Ishikawa (cell line): ENCODE data around the gene ATF7.

Experiments used
- NFIC ChIP-seq: IDR thresholded peaks from 2 replicates; pipeline ENCODE4 v1.6.1; 2012
- REST ChIP-seq: IDR thresholded peaks from 2 replicates; pipeline ENCODE4 v1.6.1; 2012; ENCODE audit warnings: low read depth, mild to moderate bottlenecking
- TAF1 ChIP-seq: IDR thresholded peaks from 2 replicates; pipeline ENCODE4 v1.6.1; 2012; ENCODE audit warnings: low read depth, mild to moderate bottlenecking

- TF ChIP-seq NFIC, result no peak
- TF ChIP-seq REST, result no peak
- TF ChIP-seq TAF1, result no peak
Measured at GRCh38 chr12:53674977-53675700, 49.0 kb upstream of the ATF7 start.
